HG02642 (cell line): ENCODE results near the gene FAM20C.

ENCODE experiments used
- ATAC-seq: cut with Tn5 transposase; IDR thresholded peaks from one replicate; pipeline ENCODE4 v1.9.1; 2021; ENCODE audit warnings: mild to moderate bottlenecking; ENCODE audit not compliant: unreplicated experiment, poor library complexity

Gene FAM20C

GRCh38 chr7:219581-220150 is 27.3 kb downstream of the FAM20C start:
- no peak for ATAC-seq

GRCh38 chr7:220151-220841 is 27.9 kb downstream of the FAM20C start:
- no peak for ATAC-seq

- ATAC-seq: no peak
Observed at GRCh38 chr7:221978-222715, 29.8 kb downstream of the FAM20C start.

GRCh38 chr7:222716-223041 is 30.3 kb downstream of the FAM20C start:
- no peak for ATAC-seq

- ATAC-seq: no peak
Observed at GRCh38 chr7:223118-223800, 30.9 kb downstream of the FAM20C start.

- ATAC-seq: no peak
Observed at GRCh38 chr7:223861-224260, 31.5 kb downstream of the FAM20C start.

- ATAC-seq: no peak
Observed at GRCh38 chr7:226281-226895, 34.0 kb downstream of the FAM20C start.

- ATAC-seq: no peak
Observed at GRCh38 chr7:227926-228325, 35.6 kb downstream of the FAM20C start.

GRCh38 chr7:228610-229009 is 36.2 kb downstream of the FAM20C start:
- no peak for ATAC-seq

GRCh38 chr7:229184-229964 is 37.0 kb downstream of the FAM20C start:
- ATAC-seq: no peak

- ATAC-seq: no peak
Observed at GRCh38 chr7:230274-230673, 37.9 kb downstream of the FAM20C start.

- ATAC-seq: no peak
Observed at GRCh38 chr7:231030-231857, 38.9 kb downstream of the FAM20C start.

- ATAC-seq: no peak
Observed at GRCh38 chr7:231858-232246, 39.5 kb downstream of the FAM20C start.

GRCh38 chr7:232410-233248 is 40.3 kb downstream of the FAM20C start:
- no peak for ATAC-seq

- no peak for ATAC-seq
Observed at GRCh38 chr7:233249-234035, 41.1 kb downstream of the FAM20C start.

GRCh38 chr7:234051-234707 is 41.8 kb downstream of the FAM20C start:
- ATAC-seq: no peak
